ENCODE results near the gene INPP1.

DNA sequence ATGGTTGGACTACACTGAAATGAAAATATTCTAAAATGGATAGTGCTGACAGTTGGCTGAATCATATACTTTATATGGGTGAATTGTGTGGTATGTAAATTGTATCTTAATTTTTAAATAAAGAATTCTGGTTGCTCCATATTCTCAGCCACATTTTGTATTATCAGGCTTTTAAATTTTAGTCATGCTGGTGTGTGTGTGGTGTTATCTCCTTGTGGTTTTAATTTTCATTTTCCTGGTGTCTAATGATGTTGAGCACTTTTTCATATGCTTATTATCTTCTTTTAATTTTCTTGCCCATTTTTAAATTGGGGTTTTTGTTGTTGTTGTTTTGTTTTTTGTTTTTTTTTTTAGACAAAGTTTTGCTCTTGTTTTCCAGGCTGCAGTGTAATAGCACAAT lies 20.0 kb upstream of the INPP1 start:
- TF ChIP-seq, protein P1, sequence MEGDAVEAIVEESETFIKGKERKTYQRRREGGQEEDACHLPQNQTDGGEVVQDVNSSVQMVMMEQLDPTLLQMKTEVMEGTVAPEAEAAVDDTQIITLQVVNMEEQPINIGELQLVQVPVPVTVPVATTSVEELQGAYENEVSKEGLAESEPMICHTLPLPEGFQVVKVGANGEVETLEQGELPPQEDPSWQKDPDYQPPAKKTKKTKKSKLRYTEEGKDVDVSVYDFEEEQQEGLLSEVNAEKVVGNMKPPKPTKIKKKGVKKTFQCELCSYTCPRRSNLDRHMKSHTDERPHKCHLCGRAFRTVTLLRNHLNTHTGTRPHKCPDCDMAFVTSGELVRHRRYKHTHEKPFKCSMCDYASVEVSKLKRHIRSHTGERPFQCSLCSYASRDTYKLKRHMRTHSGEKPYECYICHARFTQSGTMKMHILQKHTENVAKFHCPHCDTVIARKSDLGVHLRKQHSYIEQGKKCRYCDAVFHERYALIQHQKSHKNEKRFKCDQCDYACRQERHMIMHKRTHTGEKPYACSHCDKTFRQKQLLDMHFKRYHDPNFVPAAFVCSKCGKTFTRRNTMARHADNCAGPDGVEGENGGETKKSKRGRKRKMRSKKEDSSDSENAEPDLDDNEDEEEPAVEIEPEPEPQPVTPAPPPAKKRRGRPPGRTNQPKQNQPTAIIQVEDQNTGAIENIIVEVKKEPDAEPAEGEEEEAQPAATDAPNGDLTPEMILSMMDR (IDR thresholded peaks at IDR 0.05): no peak
- no peak for TF ChIP-seq FOXK1 (CRISPR knock-in tag; IDR thresholded peaks at IDR 0.05)
- TF ChIP-seq NR1H2 (CRISPR knock-in tag; IDR thresholded peaks at IDR 0.05): no peak
- TF ChIP-seq ESRRA (CRISPR knock-in tag; IDR thresholded peaks at IDR 0.05; ENCODE audit: borderline replicate concordance): no peak
- TF ChIP-seq, protein P2, sequence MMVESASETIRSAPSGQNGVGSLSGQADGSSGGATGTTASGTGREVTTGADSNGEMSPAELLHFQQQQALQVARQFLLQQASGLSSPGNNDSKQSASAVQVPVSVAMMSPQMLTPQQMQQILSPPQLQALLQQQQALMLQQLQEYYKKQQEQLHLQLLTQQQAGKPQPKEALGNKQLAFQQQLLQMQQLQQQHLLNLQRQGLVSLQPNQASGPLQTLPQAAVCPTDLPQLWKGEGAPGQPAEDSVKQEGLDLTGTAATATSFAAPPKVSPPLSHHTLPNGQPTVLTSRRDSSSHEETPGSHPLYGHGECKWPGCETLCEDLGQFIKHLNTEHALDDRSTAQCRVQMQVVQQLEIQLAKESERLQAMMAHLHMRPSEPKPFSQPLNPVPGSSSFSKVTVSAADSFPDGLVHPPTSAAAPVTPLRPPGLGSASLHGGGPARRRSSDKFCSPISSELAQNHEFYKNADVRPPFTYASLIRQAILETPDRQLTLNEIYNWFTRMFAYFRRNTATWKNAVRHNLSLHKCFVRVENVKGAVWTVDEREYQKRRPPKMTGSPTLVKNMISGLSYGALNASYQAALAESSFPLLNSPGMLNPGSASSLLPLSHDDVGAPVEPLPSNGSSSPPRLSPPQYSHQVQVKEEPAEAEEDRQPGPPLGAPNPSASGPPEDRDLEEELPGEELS (CRISPR knock-in tag; IDR thresholded peaks at IDR 0.05): no peak
- TF ChIP-seq, protein P3, sequence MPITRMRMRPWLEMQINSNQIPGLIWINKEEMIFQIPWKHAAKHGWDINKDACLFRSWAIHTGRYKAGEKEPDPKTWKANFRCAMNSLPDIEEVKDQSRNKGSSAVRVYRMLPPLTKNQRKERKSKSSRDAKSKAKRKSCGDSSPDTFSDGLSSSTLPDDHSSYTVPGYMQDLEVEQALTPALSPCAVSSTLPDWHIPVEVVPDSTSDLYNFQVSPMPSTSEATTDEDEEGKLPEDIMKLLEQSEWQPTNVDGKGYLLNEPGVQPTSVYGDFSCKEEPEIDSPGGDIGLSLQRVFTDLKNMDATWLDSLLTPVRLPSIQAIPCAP (CRISPR knock-in tag; IDR thresholded peaks at IDR 0.05): no peak
- TF ChIP-seq, protein P4, sequence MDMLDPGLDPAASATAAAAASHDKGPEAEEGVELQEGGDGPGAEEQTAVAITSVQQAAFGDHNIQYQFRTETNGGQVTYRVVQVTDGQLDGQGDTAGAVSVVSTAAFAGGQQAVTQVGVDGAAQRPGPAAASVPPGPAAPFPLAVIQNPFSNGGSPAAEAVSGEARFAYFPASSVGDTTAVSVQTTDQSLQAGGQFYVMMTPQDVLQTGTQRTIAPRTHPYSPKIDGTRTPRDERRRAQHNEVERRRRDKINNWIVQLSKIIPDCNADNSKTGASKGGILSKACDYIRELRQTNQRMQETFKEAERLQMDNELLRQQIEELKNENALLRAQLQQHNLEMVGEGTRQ (CRISPR knock-in tag; IDR thresholded peaks at IDR 0.05): no peak
- TF ChIP-seq, protein P5, sequence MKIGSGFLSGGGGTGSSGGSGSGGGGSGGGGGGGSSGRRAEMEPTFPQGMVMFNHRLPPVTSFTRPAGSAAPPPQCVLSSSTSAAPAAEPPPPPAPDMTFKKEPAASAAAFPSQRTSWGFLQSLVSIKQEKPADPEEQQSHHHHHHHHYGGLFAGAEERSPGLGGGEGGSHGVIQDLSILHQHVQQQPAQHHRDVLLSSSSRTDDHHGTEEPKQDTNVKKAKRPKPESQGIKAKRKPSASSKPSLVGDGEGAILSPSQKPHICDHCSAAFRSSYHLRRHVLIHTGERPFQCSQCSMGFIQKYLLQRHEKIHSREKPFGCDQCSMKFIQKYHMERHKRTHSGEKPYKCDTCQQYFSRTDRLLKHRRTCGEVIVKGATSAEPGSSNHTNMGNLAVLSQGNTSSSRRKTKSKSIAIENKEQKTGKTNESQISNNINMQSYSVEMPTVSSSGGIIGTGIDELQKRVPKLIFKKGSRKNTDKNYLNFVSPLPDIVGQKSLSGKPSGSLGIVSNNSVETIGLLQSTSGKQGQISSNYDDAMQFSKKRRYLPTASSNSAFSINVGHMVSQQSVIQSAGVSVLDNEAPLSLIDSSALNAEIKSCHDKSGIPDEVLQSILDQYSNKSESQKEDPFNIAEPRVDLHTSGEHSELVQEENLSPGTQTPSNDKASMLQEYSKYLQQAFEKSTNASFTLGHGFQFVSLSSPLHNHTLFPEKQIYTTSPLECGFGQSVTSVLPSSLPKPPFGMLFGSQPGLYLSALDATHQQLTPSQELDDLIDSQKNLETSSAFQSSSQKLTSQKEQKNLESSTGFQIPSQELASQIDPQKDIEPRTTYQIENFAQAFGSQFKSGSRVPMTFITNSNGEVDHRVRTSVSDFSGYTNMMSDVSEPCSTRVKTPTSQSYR (CRISPR knock-in tag; IDR thresholded peaks at IDR 0.05): no peak
- no peak for TF ChIP-seq GABPB1 (CRISPR knock-in tag; IDR thresholded peaks at IDR 0.05)
- TF ChIP-seq SP1 (CRISPR knock-in tag; conservative IDR thresholded peaks at IDR 0.05): no peak
- TF ChIP-seq, protein P6, sequence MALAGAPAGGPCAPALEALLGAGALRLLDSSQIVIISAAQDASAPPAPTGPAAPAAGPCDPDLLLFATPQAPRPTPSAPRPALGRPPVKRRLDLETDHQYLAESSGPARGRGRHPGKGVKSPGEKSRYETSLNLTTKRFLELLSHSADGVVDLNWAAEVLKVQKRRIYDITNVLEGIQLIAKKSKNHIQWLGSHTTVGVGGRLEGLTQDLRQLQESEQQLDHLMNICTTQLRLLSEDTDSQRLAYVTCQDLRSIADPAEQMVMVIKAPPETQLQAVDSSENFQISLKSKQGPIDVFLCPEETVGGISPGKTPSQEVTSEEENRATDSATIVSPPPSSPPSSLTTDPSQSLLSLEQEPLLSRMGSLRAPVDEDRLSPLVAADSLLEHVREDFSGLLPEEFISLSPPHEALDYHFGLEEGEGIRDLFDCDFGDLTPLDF (CRISPR knock-in tag; IDR thresholded peaks at IDR 0.05): no peak

Measured in WTC11 (cell line).